SK-N-SH (cell line): ENCODE measurements around the gene MEGF6. TPM values are rescaled to one million over a fixed set of nuclear protein-coding genes. Genes with fewer than 3 reads are reported as not detected.

ENCODE experiments used
- CTCF ChIA-PET: fragments of 300-600, 350-600 bp; formaldehyde crosslinking; extraction: SDS; loops from one replicate; lab custom pipeline; 2021; lab: Yijun Ruan, JAX
- POLR2A ChIA-PET: fragments of 350-600 bp; sonication (Branson Sonifier 250); formaldehyde crosslinking; extraction: SDS; loops from one replicate; lab custom pipeline; 2020; ENCODE audit warnings: antibody characterized with exemption, inconsistent platforms; lab: Yijun Ruan, JAX
- DNase-seq: peaks from one replicate; pipeline ENCODE4 v3.0.0; 2012
- H2AFZ ChIP-seq: fragments of 200-600 bp; sonication (generic); 2 replicates; pipeline ENCODE4 v1.8.1; 2016; ENCODE audit warnings: antibody characterized with exemption, mild to moderate bottlenecking, low read depth
- H3F3A ChIP-seq: fragments of 200-600 bp; sonication (generic); replicated peaks from 2 replicates; pipeline ENCODE3; 2016; ENCODE audit warnings: antibody characterized with exemption, mild to moderate bottlenecking; ENCODE audit not compliant: insufficient read depth
- H3K27ac ChIP-seq, 2 experiments: fragments of 200-500 bp in 1 of 2; fragments of 200-600 bp in 1 of 2; sonication (Bioruptor generic) in 1 of 2; sonication (generic), shearing (Covaris generic) in 1 of 2; 2 replicates each; pipeline versions ENCODE4 v1.5.1 to v1.6.1; 2014 to 2016; ENCODE audit warnings: low read depth in 2 of 2, inconsistent platforms in 1 of 2, low read length in 1 of 2, mild to moderate bottlenecking in 1 of 2, mixed read lengths in 1 of 2
- H3K27me3 ChIP-seq: fragments of 200-600 bp; sonication (generic), shearing (Covaris generic); 2 replicates; pipeline ENCODE4 v1.6.1; 2016; ENCODE audit warnings: mixed run types; ENCODE audit not compliant: insufficient read depth
- H3K36me3 ChIP-seq, 2 experiments: fragments of 200-500 bp in 1 of 2; fragments of 200-600 bp in 1 of 2; sonication (Bioruptor generic) in 1 of 2; sonication (generic) in 1 of 2; replicated peaks in 1 of 2; 2 replicates each; pipeline versions ENCODE3 to v1.5.1; 2014 to 2016; ENCODE audit warnings: low read length in 1 of 2, mild to moderate bottlenecking in 1 of 2; ENCODE audit not compliant: insufficient read depth in 2 of 2, control insufficient read depth in 1 of 2
- H3K4me1 ChIP-seq, 2 experiments: fragments of 200-500 bp in 1 of 2; fragments of 200-600 bp in 1 of 2; sonication (Bioruptor generic) in 1 of 2; sonication (generic), shearing (Covaris generic) in 1 of 2; 2 replicates each; pipeline versions ENCODE4 v1.5.1 to v1.6.1; 2014 to 2016; ENCODE audit warnings: low read depth in 1 of 2, low read length in 1 of 2, mixed run types in 1 of 2; ENCODE audit not compliant: insufficient read depth in 2 of 2, control insufficient read depth in 1 of 2
- H3K4me2 ChIP-seq: fragments of 200-600 bp; sonication (generic), shearing (Covaris generic); 2 replicates; pipeline ENCODE4 v1.6.1; 2017; ENCODE audit warnings: mixed run types
- H3K4me3 ChIP-seq, 2 experiments: fragments of 200-500 bp in 1 of 2; fragments of 200-600 bp in 1 of 2; sonication (Bioruptor generic) in 1 of 2; sonication (generic), shearing (Covaris generic) in 1 of 2; 2 replicates each; pipeline versions ENCODE4 v1.5.1 to v1.8.1; 2014 to 2016; ENCODE audit warnings: low read depth in 2 of 2, inconsistent platforms in 1 of 2, low read length in 1 of 2, mild to moderate bottlenecking in 1 of 2, mixed read lengths in 1 of 2, moderate library complexity in 1 of 2
- H3K79me2 ChIP-seq: fragments of 200-600 bp; sonication (generic); 2 replicates; pipeline ENCODE4 v1.8.1; 2017; ENCODE audit warnings: mild to moderate bottlenecking; ENCODE audit not compliant: insufficient read depth
- H3K9ac ChIP-seq: fragments of 200-600 bp; sonication (generic); 2 replicates; pipeline ENCODE4 v1.6.1; 2017; ENCODE audit warnings: mixed run types
- H3K9me2 ChIP-seq: fragments of 200-600 bp; sonication (generic); 2 replicates; pipeline ENCODE4 v1.6.1; 2017; ENCODE audit warnings: mixed run types
- H3K9me3 ChIP-seq: fragments of 200-600 bp; sonication (generic); 2 replicates; pipeline ENCODE4 v1.6.1; 2017; ENCODE audit warnings: mixed run types, mild to moderate bottlenecking, moderate library complexity
- H4K20me1 ChIP-seq: fragments of 200-600 bp; sonication (generic); 2 replicates; pipeline ENCODE4 v1.6.1; 2017; ENCODE audit warnings: mild to moderate bottlenecking, mixed run types; ENCODE audit not compliant: insufficient read depth
- ELF1 ChIP-seq: IDR thresholded peaks from 2 replicates; pipeline ENCODE4 v1.4.0; 2012
- EP300 ChIP-seq, 2 experiments: IDR thresholded peaks; 2 replicates each; pipeline versions ENCODE4 v1.4.0 to v1.6.1; 2012; ENCODE audit warnings: borderline replicate concordance in 1 of 2, low read depth in 1 of 2, low read length in 1 of 2
- EZH2phosphoT487 ChIP-seq: fragments of 200-600 bp; sonication (generic); IDR thresholded peaks from 2 replicates; pipeline ENCODE4 v1.6.1; 2017; ENCODE audit warnings: low read depth, mixed run types, mild to moderate bottlenecking, antibody characterized with exemption, moderate library complexity, borderline replicate concordance
- FOSL2 ChIP-seq: IDR thresholded peaks from 2 replicates; pipeline ENCODE4 v1.4.0; 2012; ENCODE audit warnings: low read depth, mild to moderate bottlenecking, moderate library complexity, borderline replicate concordance
- GATA2 ChIP-seq: sonication (generic); formaldehyde crosslinking; IDR thresholded peaks from 2 replicates; pipeline ENCODE4 v1.5.0; 2020; ENCODE audit warnings: mild to moderate bottlenecking, missing genetic modification reagents
- MEF2A ChIP-seq: IDR thresholded peaks from 2 replicates; pipeline ENCODE4 v1.4.0; 2012; ENCODE audit warnings: low read depth, borderline replicate concordance
- NRF1 ChIP-seq: IDR thresholded peaks from 2 replicates; pipeline ENCODE4 v1.6.1; 2012; ENCODE audit warnings: low read depth, mild to moderate bottlenecking, low read length
- POLR2AphosphoS5 ChIP-seq: IDR thresholded peaks from 2 replicates; pipeline ENCODE4 v1.6.1; 2012; ENCODE audit warnings: low read depth, low read length
- RFX5 ChIP-seq: IDR thresholded peaks from 2 replicates; pipeline ENCODE4 v1.6.1; 2012; ENCODE audit warnings: mild to moderate bottlenecking, improper control_type of control experiment, low read length
- RXRA ChIP-seq: IDR thresholded peaks from 2 replicates; pipeline ENCODE4 v1.4.0; 2012; ENCODE audit warnings: low read depth, mild to moderate bottlenecking, borderline replicate concordance
- SIN3A ChIP-seq: IDR thresholded peaks from 2 replicates; pipeline ENCODE4 v1.6.1; 2012; ENCODE audit warnings: low read depth, mild to moderate bottlenecking, low read length, moderate library complexity, borderline replicate concordance
- SMC3 ChIP-seq: IDR thresholded peaks from 2 replicates; pipeline ENCODE4 v1.6.1; 2012; ENCODE audit warnings: low read depth, low read length, improper control_type of control experiment
- TEAD4 ChIP-seq: IDR thresholded peaks from 2 replicates; pipeline ENCODE4 v1.4.0; 2012; ENCODE audit warnings: mild to moderate bottlenecking, borderline replicate concordance; ENCODE audit not compliant: insufficient read depth
- YY1 ChIP-seq: IDR thresholded peaks from 2 replicates; pipeline ENCODE4 v1.4.0; 2012; ENCODE audit warnings: low read depth, mild to moderate bottlenecking
- WGBS: methylation state at CpG from one replicate; pipeline ENCODE4 v1.1.6; 2017; ENCODE audit warnings: low lambda C conversion rate; 5-methylcytosine and 5-hydroxymethylcytosine counted together
- polyA plus RNA-seq, 3 experiments: library from polyadenylated mRNA; depleted of rRNA; stranded (reverse); fragments of >200 nt; gene quantifications; 2 replicates each; pipeline ENCODE4 v1.2.3, GENCODE V29; 2012
- TF ChIP-seq, protein P1 (sequence below): IDR thresholded peaks from 2 replicates; pipeline ENCODE4 v1.4.0; 2012; ENCODE audit warnings: low read depth, borderline replicate concordance
- TF ChIP-seq, protein P2 (sequence below): fragments of 150-350 bp; IDR thresholded peaks from 2 replicates; pipeline ENCODE4 v1.6.1; 2016; ENCODE audit warnings: mild to moderate bottlenecking, low read depth, low read length
- TF ChIP-seq, protein P3 (sequence below): IDR thresholded peaks from 2 replicates; pipeline ENCODE4 v1.4.0; 2012; ENCODE audit warnings: low read depth
- TF ChIP-seq, protein P4 (sequence below): fragments of 150-350 bp; IDR thresholded peaks from 2 replicates; pipeline ENCODE4 v1.6.1; 2017; ENCODE audit warnings: antibody characterized with exemption, low read length, low read depth, borderline replicate concordance

The MEGF6 gene
- polyA plus RNA-seq, 1 of the 3 experiments (the other 2 are of a cell fraction): 7.6 TPM

DNA sequence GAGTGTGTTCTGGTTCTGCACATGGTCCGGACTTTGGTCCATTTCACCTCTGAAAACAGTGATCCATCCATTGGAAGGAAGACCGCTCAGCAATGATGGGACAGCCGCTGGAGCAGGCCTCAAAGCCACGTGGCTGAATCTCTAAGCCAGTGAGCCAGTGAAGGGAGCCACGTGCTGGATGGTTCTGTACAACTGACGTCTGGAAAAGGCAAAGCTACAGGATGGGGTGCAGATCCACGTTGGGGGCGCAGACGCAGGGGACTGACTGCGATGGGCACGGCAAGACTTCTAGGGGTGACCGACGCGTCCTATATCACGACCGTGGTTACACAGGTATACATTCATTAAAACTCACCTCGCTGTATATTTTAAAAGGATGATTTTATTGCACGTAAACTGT, 167.0 kb downstream of the MEGF6 start:
- Histone ChIP-seq H3K4me3 (no peak overlapping the region), H3K27ac (no peak overlapping the region), H3K9me2 (no peaks in the 10 kb centered on the region), H4K20me1 (no peaks in the 10 kb centered on the region), H2AFZ (no peak overlapping the region), H3K4me1 (no peaks in the 10 kb centered on the region), H3K4me2 (no peak overlapping the region), H3K27me3 (no peaks in the 10 kb centered on the region), H3K36me3 (no peaks in the 10 kb centered on the region), H3K79me2 (no peaks in the 10 kb centered on the region), H3K9me3 (no peaks in the 10 kb centered on the region), H3K9ac (no peak overlapping the region), H3F3A (no peaks in the 10 kb centered on the region)
- TF ChIP-seq EZH2phosphoT487 (no peak), NRF1 (no peak), EP300 (IDR thresholded peaks at IDR 0.05; ENCODE audit: borderline replicate concordance in 1 of 2, low read depth in 1 of 2, low read length in 1 of 2) (no peak), MEF2A (no peak), YY1 (no peak), GATA2 (CRISPR knock-in tag) (no peak), POLR2AphosphoS5 (no peak), SMC3 (no peak), RFX5 (no peak), TEAD4 (no peak), RXRA (no peak), FOSL2 (no peak), ELF1 (no peak), SIN3A (no peak)
- TF ChIP-seq, protein P1, sequence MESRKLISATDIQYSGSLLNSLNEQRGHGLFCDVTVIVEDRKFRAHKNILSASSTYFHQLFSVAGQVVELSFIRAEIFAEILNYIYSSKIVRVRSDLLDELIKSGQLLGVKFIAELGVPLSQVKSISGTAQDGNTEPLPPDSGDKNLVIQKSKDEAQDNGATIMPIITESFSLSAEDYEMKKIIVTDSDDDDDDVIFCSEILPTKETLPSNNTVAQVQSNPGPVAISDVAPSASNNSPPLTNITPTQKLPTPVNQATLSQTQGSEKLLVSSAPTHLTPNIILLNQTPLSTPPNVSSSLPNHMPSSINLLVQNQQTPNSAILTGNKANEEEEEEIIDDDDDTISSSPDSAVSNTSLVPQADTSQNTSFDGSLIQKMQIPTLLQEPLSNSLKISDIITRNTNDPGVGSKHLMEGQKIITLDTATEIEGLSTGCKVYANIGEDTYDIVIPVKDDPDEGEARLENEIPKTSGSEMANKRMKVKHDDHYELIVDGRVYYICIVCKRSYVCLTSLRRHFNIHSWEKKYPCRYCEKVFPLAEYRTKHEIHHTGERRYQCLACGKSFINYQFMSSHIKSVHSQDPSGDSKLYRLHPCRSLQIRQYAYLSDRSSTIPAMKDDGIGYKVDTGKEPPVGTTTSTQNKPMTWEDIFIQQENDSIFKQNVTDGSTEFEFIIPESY: no peak
- TF ChIP-seq, protein P2, sequence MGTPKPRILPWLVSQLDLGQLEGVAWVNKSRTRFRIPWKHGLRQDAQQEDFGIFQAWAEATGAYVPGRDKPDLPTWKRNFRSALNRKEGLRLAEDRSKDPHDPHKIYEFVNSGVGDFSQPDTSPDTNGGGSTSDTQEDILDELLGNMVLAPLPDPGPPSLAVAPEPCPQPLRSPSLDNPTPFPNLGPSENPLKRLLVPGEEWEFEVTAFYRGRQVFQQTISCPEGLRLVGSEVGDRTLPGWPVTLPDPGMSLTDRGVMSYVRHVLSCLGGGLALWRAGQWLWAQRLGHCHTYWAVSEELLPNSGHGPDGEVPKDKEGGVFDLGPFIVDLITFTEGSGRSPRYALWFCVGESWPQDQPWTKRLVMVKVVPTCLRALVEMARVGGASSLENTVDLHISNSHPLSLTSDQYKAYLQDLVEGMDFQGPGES: no peak
- TF ChIP-seq, protein P3, sequence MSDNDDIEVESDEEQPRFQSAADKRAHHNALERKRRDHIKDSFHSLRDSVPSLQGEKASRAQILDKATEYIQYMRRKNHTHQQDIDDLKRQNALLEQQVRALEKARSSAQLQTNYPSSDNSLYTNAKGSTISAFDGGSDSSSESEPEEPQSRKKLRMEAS: no peak
- TF ChIP-seq, protein P4, sequence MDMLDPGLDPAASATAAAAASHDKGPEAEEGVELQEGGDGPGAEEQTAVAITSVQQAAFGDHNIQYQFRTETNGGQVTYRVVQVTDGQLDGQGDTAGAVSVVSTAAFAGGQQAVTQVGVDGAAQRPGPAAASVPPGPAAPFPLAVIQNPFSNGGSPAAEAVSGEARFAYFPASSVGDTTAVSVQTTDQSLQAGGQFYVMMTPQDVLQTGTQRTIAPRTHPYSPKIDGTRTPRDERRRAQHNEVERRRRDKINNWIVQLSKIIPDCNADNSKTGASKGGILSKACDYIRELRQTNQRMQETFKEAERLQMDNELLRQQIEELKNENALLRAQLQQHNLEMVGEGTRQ: no peak
- no peak for DNase-seq
- CTCF ChIA-PET: interaction anchor here (1.2 to 5.3 kb wide), 3 partner anchors 9 to 176 kb away, joined by 3 to 64 read pairs (median 6); no protein-coding TSS in a partner anchor
- POLR2A ChIA-PET: no interaction called here
- 57% methylated on average over 17 of the region's 18 CpGs for WGBS
